ENCODE results near the gene DPPA5. TPM values are rescaled to one million over a fixed set of nuclear protein-coding genes. Genes with fewer than 3 reads are reported as not detected.
"Not testable (repeated sequence)": the region's sequence is repeated elsewhere in the genome, so short reads cannot be mapped to it uniquely, and the experiment has no call there.

The DPPA5 gene
- total RNA-seq, 2 donors from 2014 or later = not detected

- intact Hi-C loops (cut with DNase I, micrococcal nuclease) = no loop called here
- peak; percentile 92 for ATAC-seq
- peak; percentile 36 to 65 for DNase-seq
These were observed 44.1 kb downstream of the DPPA5 start for GRCh38 chr6:73309785-73310502.

GRCh38 chr6:73309535-73309784, 44.6 kb downstream of the DPPA5 start:
- peak; percentile 68 for ATAC-seq
- no peak for DNase-seq
- intact Hi-C loops (cut with DNase I, micrococcal nuclease) = no loop called here

- DNase-seq (no peak), ATAC-seq (peak; percentile 52)
- intact Hi-C loops (cut with DNase I, micrococcal nuclease) = no loop called here
These were observed 45.2 kb downstream of the DPPA5 start for GRCh38 chr6:73308712-73309534.

- ATAC-seq; intact Hi-C loops (cut with DNase I, micrococcal nuclease); DNase-seq: not testable (repeated sequence)
These were observed 50.3 kb downstream of the DPPA5 start for GRCh38 chr6:73303773-73304172.

Other genes with a start within 250 kb of the DPPA5 start
- not detected for gene KHDC1L, start 128.8 kb downstream of the DPPA5 start, total RNA-seq
- 1 to 10 TPM; 1.0 to 1.2 TPM for gene KHDC1, start 91.1 kb downstream of the DPPA5 start, total RNA-seq
- gene KHDC3L, start 8.4 kb upstream of the DPPA5 start, total RNA-seq = not detected
- gene OOEP, start 15.6 kb upstream of the DPPA5 start, total RNA-seq = not detected
- gene DDX43, start 40.6 kb upstream of the DPPA5 start, total RNA-seq = under 1 TPM; 0.22 to 0.46 TPM
- gene CGAS, start 98.0 kb upstream of the DPPA5 start, total RNA-seq = 1 to 10 TPM; 2.9 to 3.2 TPM
- gene MTO1, start 107.5 kb upstream of the DPPA5 start, total RNA-seq = 10 to 100 TPM; 20.3 to 23.1 TPM
- 1,000 to 10,000 TPM; 6,801 to 8,079 TPM for gene EEF1A1, start 166.8 kb upstream of the DPPA5 start, total RNA-seq

Measured in left colon (tissue), 2 donors.